Natural killer cell treated with Interleukin-12 subunit alpha and Interleukin-12 subunit beta and Interleukin-15 and Interleukin-18, amount 100 ng/mL, for 72 hours (primary cell): ENCODE data around the gene DYNLL2. TPM values are rescaled to one million over a fixed set of nuclear protein-coding genes. Genes with fewer than 3 reads are reported as not detected.
"Not testable (repeated sequence)": the region's sequence is repeated elsewhere in the genome, so short reads cannot be mapped to it uniquely, and the experiment has no call there.

ENCODE experiments used
- ATAC-seq, 2 donors: fragments of 150-1000 bp; cut with Tn5 transposase in 1 of 2; sonication (Bioruptor Pico), chemical (Tn5 transposase) in 1 of 2; 2 replicates each; pipeline ENCODE4 v1.10.0; 2021
- DNase-seq: peaks from one replicate; pipeline ENCODE4 v3.0.0; 2022; ENCODE audit warnings: low spot score
- H3K27ac Mint-ChIP-seq, 2 donors: 1 replicate in 1 of 2; 2 replicates in 1 of 2; pipeline ENCODE4 v1.8.0; 2022; ENCODE audit warnings: mixed read lengths in 2 of 2, mild to moderate bottlenecking in 1 of 2, moderate library complexity in 1 of 2
- H3K27me3 Mint-ChIP-seq, 2 donors: 1 replicate in 1 of 2; 2 replicates in 1 of 2; pipeline ENCODE4 v1.8.0; 2022; ENCODE audit warnings: mixed read lengths in 2 of 2
- H3K36me3 Mint-ChIP-seq: one replicate; pipeline ENCODE4 v1.8.0; 2022; ENCODE audit warnings: mixed read lengths
- H3K4me1 Mint-ChIP-seq, 2 donors: 1 replicate in 1 of 2; 2 replicates in 1 of 2; pipeline ENCODE4 v1.8.0; 2022; ENCODE audit warnings: low read depth in 2 of 2, mixed read lengths in 2 of 2, mild to moderate bottlenecking in 1 of 2
- H3K4me3 Mint-ChIP-seq: one replicate; pipeline ENCODE4 v1.8.0; 2022; ENCODE audit warnings: mixed read lengths
- H3K9me3 Mint-ChIP-seq: 2 replicates; pipeline ENCODE4 v1.8.0; 2022; ENCODE audit warnings: mixed read lengths
- total RNA-seq, 2 donors: library from RNA; stranded (reverse); gene quantifications; one replicate each; pipeline ENCODE4 v1.2.3, GENCODE V29; 2022

The DYNLL2 gene
- total RNA-seq, 2 donors from 2014 or later: 27.9 to 37.9 TPM

DNA sequence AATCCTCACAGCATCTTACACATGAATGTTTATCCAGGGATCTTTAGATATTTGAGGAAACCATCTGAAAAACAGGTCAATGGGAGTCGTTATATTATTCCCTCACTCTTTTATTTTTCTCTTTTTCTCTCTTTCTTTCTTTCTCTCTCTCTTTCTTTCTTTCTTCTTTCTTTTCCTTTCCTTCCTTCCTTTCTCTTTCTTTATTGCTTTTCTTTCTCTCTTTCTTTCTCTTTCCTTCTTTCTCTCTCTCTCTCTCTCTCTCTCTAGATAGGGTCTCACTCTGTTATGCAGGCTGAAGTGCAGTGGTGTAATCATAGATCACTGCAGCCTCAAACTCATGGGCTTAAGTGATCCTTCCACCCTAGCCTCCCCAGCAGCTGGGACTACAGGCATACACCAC, 44.6 kb downstream of the DYNLL2 start:
- no peaks in the 10 kb centered on the region for H3K36me3 Mint-ChIP-seq
- no peak for ATAC-seq

DNA sequence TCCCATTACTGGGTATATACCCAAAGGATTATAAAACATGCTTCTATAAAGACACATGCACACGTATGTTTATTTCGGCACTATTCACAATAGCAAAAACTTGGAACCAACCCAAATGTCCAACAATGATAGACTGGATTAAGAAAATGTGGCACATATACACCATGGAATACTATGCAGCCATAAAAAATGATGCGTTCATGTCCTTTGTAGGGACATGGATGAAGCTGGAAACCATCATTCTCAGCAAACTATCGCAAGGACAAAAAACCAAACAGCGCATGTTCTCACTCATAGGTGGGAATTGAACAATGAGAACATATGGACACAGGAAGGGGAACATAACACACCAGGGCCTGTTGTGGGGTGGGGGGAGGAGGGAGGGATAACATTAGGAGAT, 49.5 kb downstream of the DYNLL2 start:
- not testable (repeated sequence) for H3K4me1 Mint-ChIP-seq, H3K27ac Mint-ChIP-seq, H3K4me3 Mint-ChIP-seq, H3K9me3 Mint-ChIP-seq, ATAC-seq, H3K36me3 Mint-ChIP-seq, DNase-seq
- H3K27me3 Mint-ChIP-seq: peaks cover 5 to 20% of the 10 kb centered on the region in 2 donors

More for the DNA sequence above, 44.6 kb downstream of the DYNLL2 start:
- H3K9me3 Mint-ChIP-seq: no peaks in the 10 kb centered on the region
- H3K4me1 Mint-ChIP-seq: no peaks in the 10 kb centered on the region
- DNase-seq: no peak
- H3K27ac Mint-ChIP-seq: no peak overlapping the region
- H3K4me3 Mint-ChIP-seq: no peak overlapping the region
- peaks cover 3 to 20% of the 10 kb centered on the region in 2 donors for H3K27me3 Mint-ChIP-seq

DNA sequence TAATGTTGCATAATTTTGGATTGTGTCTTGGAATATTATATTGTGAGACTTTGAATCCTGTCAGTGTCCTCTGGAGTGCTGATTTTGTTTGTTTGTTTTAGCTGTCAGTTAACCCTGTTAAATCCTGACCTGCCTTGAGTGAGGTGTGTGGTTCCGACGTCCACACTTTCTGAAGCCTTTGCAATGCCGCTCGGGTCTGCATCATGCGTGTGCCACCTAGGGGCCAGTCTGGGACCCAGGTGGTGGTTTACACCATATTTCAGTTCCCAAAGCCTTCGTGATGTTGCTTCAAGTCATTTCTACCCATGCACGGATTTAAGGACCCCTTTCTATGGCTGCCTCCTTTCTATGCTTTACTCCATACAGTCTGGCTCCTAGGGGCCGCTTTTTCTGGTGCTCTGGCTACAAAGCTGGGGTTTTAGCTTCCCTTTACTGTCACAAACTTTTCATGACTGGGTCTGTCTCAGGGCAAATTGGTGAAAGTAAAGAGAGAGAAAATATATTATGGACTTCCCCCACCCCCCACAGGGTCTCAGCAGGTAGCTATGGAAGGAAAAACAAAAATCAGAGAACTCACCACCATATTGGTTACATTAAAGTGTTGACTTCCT, 53.6 kb downstream of the DYNLL2 start:
- no peak for DNase-seq
- ATAC-seq: no peak
- no peak overlapping the region for H3K4me3 Mint-ChIP-seq
- H3K36me3 Mint-ChIP-seq: no peaks in the 10 kb centered on the region
- no peak overlapping the region for H3K27ac Mint-ChIP-seq
- H3K9me3 Mint-ChIP-seq: no peaks in the 10 kb centered on the region
- H3K27me3 Mint-ChIP-seq: peaks cover 3 to 6% of the 10 kb centered on the region in 2 donors
- no peaks in the 10 kb centered on the region for H3K4me1 Mint-ChIP-seq

DNA sequence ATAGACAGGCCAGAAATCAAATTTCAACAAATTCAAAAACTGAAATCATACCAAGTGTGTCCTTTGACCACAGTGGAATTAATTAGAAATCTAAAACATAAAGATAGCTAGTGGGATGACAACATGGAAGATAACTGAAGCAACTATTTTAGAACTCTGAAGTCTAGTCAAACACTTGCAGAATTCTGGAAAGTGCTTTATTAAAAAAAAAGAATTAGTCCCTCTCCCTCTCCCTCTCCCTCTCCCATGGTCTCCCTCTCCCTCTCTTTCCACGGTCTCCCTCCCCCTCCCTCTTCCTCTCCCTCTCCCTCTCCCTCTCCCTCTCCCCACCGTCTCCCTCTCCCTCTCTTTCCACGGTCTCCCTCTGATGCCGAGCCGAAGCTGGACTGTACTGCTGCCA, 58.3 kb downstream of the DYNLL2 start:
- H3K27me3 Mint-ChIP-seq: peaks cover 0 to 6% of the 10 kb centered on the region in 2 donors
- no peak overlapping the region for H3K4me3 Mint-ChIP-seq
- DNase-seq: no peak
- H3K4me1 Mint-ChIP-seq: no peaks in the 10 kb centered on the region
- H3K27ac Mint-ChIP-seq: no peak overlapping the region
- peaks cover 14% of the 10 kb centered on the region for H3K9me3 Mint-ChIP-seq
- peaks cover 29% of the 10 kb centered on the region for H3K36me3 Mint-ChIP-seq
- ATAC-seq: no peak

DNA sequence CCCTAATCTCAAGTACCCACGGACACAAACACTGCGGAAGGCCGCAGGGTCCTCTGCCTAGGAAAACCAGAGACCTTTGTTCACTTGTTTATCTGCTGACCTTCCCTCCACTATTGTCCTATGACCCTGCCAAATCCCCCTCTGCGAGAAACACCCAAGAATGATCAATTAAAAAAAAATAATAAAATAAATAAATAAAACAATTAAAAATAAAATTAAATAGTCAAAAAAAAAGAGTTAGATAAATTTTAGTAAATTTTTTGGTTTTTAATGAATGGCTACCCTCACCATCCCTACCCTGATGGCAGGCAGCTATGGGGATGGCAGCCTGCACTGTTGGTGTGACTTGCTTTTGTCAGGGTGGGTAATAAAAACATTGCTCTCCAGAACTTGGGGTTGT, 60.1 kb downstream of the DYNLL2 start:
- H3K4me3 Mint-ChIP-seq, H3K27me3 Mint-ChIP-seq, H3K4me1 Mint-ChIP-seq, ATAC-seq, H3K27ac Mint-ChIP-seq, DNase-seq: not testable (repeated sequence)
- Mint-ChIP-seq H3K36me3 (peaks cover 34% of the 10 kb centered on the region), H3K9me3 (peaks cover 14% of the 10 kb centered on the region)

DNA sequence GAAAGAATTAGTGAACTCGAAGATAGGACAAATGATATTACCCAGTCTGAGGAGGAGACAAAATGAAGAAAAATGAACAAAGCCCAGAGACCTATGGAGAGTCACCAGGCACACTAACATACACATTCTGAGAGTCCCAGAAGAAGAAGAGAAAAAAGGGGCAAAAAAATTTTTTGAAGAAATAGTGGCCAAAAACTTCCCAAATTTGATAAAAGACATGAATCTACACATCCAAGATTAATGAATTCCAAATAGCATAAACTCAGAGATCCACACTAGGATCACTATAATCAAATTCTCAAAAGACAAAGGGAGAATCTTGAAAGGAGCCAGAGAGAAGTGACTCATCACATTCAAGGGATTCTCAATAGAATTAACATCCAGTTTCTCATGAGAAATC, 61.6 kb downstream of the DYNLL2 start:
- Mint-ChIP-seq H3K4me3 (no peak overlapping the region), H3K9me3 (peaks cover 14% of the 10 kb centered on the region), H3K27me3 (no peaks in the 10 kb centered on the region), H3K36me3 (peaks cover 34% of the 10 kb centered on the region), H3K4me1 (no peaks in the 10 kb centered on the region), H3K27ac (no peak overlapping the region)
- DNase-seq: no peak
- no peak for ATAC-seq

Other genes starting within 250 kb of the DYNLL2 start
- 10 to 100 TPM; 55.3 to 65.0 TPM for gene MRPS23, start 233.4 kb upstream of the DYNLL2 start, total RNA-seq
- gene CUEDC1, start 128.0 kb upstream of the DYNLL2 start, total RNA-seq: under 1 TPM in 1 of 2 donors, not detected in 1; 0.19 TPM
- 10 to 100 TPM; 29.1 to 31.8 TPM for gene VEZF1, start 95.2 kb upstream of the DYNLL2 start, total RNA-seq
- gene SRSF1, start 76.2 kb upstream of the DYNLL2 start, total RNA-seq: 100 to 1,000 TPM; 327 to 426 TPM
- gene OR4D1, start 65.0 kb downstream of the DYNLL2 start, total RNA-seq: under 1 TPM in 1 of 2 donors, not detected in 1; 0.25 TPM
- gene OR4D2, start 83.6 kb downstream of the DYNLL2 start, total RNA-seq: not detected
- gene EPX, start 109.3 kb downstream of the DYNLL2 start, total RNA-seq: not detected
- gene MKS1, start 135.8 kb downstream of the DYNLL2 start, total RNA-seq: 10 to 100 TPM; 13.2 to 20.2 TPM
- gene LPO, start 155.2 kb downstream of the DYNLL2 start, total RNA-seq: not detected
- not detected for gene MPO, start 197.5 kb downstream of the DYNLL2 start, total RNA-seq
- 10 to 100 TPM; 54.0 to 82.3 TPM for gene TSPOAP1, start 245.4 kb downstream of the DYNLL2 start, total RNA-seq